RWPE1 (cell line): ENCODE data around the gene TRIM24.

Experiments
- CTCF ChIA-PET: fragments of 350-600 bp; sonication (Branson Sonifier 250); formaldehyde crosslinking; extraction: SDS; loops from one replicate; lab custom pipeline; 2021; lab: Yijun Ruan, JAX
- POLR2A ChIA-PET: fragments of 400-600 bp; formaldehyde crosslinking; extraction: SDS; loops from one replicate; lab custom pipeline; 2020; ENCODE audit warnings: antibody characterized with exemption; ENCODE audit not compliant: low non-redundant PET; lab: Yijun Ruan, JAX
- DNase-seq: peaks from one replicate; pipeline ENCODE4 v3.0.0; 2012; ENCODE audit warnings: low spot score
- H3K27ac ChIP-seq: fragments of 450-650 bp; 2 replicates; pipeline ENCODE4 v1.5.1; 2017
- TF ChIP-seq, protein P1 (sequence below): fragments of 450-650 bp; conservative IDR thresholded peaks from 2 replicates; pipeline ENCODE4 v1.5.1; 2017; ENCODE audit warnings: low read depth, mild to moderate bottlenecking

Gene TRIM24

DNA sequence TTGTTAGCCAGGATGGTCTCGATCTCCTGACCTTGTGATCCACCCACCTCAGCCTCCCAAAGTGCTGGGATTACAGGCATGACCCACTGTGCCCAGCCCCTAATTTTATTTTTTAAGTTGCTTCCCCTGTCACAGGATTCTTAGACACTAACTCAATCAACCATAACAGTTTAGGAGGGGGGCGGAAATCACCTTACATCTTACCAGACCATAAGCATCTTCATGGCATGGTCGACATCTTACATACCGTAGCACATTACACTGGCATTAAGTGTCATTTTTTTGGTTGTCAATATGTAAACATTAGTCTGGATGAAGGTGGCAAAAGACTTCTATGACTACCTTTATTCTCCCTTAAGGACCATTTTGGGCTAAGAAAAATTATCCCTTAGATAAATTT lies 95.6 kb downstream of the TRIM24 start:
- no peak overlapping the region for H3K27ac ChIP-seq
- ChIA-PET CTCF (no interaction called here), POLR2A (no interaction called here)
- TF ChIP-seq, protein P1, sequence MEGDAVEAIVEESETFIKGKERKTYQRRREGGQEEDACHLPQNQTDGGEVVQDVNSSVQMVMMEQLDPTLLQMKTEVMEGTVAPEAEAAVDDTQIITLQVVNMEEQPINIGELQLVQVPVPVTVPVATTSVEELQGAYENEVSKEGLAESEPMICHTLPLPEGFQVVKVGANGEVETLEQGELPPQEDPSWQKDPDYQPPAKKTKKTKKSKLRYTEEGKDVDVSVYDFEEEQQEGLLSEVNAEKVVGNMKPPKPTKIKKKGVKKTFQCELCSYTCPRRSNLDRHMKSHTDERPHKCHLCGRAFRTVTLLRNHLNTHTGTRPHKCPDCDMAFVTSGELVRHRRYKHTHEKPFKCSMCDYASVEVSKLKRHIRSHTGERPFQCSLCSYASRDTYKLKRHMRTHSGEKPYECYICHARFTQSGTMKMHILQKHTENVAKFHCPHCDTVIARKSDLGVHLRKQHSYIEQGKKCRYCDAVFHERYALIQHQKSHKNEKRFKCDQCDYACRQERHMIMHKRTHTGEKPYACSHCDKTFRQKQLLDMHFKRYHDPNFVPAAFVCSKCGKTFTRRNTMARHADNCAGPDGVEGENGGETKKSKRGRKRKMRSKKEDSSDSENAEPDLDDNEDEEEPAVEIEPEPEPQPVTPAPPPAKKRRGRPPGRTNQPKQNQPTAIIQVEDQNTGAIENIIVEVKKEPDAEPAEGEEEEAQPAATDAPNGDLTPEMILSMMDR = no peak
- DNase-seq = no peak

DNA sequence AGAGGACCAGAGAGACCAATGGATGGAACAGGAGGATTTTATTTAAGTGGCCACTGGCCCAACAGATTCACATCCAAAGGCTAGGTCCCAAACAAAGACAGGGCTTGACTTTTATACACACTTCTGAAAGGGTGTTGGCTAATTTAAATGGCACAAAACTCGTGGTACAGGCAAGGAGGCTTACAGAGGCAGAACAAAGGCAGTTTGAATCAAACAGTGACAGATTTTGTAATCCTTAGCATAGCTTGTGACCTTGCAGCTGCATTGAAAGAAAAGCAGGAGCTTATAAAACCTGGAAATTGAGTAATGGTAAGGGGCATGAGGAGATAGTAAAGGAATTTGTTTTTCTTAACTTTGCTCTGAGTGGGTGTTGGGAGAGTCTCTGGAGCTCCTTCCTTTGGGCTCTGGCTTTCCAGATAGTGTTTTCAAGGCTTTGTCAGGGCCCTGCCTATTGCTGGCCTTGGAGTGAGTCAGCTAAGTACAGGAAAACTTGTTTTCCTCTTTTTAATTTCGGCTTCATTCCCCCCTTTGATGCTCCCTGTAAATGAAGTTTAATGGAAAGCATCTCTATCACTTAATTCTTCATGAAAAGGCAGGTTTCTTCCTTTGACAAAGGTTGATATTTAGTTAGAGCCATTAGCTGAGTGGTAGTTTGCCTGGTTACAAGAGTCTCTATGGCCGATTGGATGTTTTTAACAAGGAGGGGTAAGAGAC lies 96.9 kb downstream of the TRIM24 start:
- ChIA-PET POLR2A (no interaction called here), CTCF (no interaction called here)
- DNase-seq = no peak
- no peak overlapping the region for H3K27ac ChIP-seq
- TF ChIP-seq, protein P1 = no peak

DNA sequence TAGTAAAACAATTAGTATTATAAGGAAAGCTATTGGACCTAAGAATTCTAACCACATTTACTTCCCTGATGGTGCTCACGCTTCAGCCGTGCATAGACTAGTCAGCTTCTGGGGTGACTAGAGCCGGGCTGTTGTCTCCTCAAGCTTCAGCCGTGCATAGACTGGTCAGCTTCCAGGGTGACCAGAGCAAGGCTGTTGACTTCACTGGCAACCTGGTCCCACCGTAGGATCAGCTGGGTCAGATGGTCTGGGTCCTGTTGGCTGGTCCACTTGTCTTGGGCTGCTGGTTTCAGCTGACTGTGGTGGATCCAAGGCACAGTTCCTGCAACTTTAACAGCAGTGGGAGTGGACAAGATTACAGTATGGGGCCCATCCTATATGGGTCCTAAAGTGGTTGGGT lies 99.4 kb downstream of the TRIM24 start:
- CTCF ChIA-PET = no interaction called here
- no peak for DNase-seq

DNA sequence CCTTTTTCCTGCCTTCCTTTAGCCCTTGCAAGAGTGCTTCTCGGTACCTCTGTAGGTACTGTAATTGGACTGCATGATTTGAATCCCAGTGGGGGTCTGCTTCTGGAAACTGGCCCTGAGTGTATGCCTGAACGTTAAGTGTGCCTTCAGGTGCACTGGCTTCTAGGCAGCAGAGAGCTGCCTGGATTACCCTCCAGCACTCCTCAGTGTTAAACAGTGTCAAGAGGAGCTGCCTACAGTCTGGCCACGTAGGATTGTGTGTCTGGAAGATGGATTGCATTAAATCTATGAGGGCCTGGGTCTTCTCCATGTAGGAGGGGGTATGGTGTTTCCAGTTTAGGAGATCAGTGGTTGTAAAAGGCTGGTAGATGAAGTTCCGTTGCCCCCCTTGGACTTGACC lies 103.7 kb downstream of the TRIM24 start:
- CTCF ChIA-PET = no interaction called here
- no peak for DNase-seq
- no peak overlapping the region for H3K27ac ChIP-seq
- TF ChIP-seq, protein P1 = no peak
- POLR2A ChIA-PET = no interaction called here

More for the DNA sequence above, 99.4 kb downstream of the TRIM24 start:
- POLR2A ChIA-PET = no interaction called here
- TF ChIP-seq, protein P1 = no peak
- H3K27ac ChIP-seq = no peak overlapping the region

DNA sequence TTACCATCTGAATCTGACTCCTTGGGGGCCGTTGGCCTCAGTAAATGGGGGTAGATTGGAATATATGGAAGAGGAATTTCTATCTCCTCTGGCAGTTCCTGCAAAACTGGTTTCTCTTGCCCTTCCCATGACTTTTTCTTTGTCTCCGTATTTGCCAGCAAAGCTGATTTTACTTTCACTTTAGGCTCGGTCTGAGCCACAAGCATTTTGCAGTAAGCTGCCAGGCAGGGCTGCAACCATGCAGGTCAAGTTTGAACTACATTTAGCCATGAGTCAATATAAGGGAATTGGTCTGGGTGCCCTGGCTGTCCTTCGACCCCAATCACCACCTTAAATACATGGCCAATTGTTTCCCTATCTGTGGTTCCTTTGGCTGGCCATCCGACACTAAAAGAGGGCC lies 104.3 kb downstream of the TRIM24 start:
- ChIA-PET POLR2A (no interaction called here), CTCF (no interaction called here)
- TF ChIP-seq, protein P1 = no peak
- H3K27ac ChIP-seq = no peak overlapping the region
- peak; percentile 9 for DNase-seq

DNA sequence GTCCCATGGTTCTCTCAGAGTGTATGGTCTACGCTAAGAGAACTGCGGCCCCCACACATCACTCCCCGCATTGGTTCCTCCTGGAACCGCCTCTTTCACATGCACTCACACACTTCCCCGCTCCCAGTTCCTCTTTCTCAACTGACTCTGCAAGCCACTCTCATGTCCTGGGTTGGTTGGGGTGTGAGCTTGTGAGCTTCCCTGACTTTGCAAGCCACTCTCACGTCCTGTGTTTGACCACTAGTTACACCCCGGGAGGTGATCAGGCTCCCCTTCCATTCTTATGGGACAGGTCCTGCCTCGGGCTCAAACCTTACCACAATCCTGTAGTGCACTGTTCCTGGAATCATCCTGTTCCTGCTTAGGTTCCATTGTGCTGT lies 105.0 kb downstream of the TRIM24 start:
- POLR2A ChIA-PET = no interaction called here
- DNase-seq = no peak
- TF ChIP-seq, protein P1 = no peak
- CTCF ChIA-PET = no interaction called here
- no peak overlapping the region for H3K27ac ChIP-seq
